GM10266 (cell line): ENCODE measurements around the gene SMAD4.
"Not testable (repeated sequence)": the region's sequence is repeated elsewhere in the genome, so short reads cannot be mapped to it uniquely, and the experiment has no call there.

Experiments used
- DNase-seq: peaks from one replicate; pipeline ENCODE4 v3.0.0; 2012; ENCODE audit errors: extremely low spot score
- TF ChIP-seq, protein P1 (sequence below): IDR thresholded peaks from 2 replicates; pipeline ENCODE4 v1.5.1; 2012; ENCODE audit warnings: mild to moderate bottlenecking, low read depth; ENCODE audit not compliant: control insufficient read depth, insufficient read depth; ENCODE audit errors: missing control alignments

Gene SMAD4

DNA sequence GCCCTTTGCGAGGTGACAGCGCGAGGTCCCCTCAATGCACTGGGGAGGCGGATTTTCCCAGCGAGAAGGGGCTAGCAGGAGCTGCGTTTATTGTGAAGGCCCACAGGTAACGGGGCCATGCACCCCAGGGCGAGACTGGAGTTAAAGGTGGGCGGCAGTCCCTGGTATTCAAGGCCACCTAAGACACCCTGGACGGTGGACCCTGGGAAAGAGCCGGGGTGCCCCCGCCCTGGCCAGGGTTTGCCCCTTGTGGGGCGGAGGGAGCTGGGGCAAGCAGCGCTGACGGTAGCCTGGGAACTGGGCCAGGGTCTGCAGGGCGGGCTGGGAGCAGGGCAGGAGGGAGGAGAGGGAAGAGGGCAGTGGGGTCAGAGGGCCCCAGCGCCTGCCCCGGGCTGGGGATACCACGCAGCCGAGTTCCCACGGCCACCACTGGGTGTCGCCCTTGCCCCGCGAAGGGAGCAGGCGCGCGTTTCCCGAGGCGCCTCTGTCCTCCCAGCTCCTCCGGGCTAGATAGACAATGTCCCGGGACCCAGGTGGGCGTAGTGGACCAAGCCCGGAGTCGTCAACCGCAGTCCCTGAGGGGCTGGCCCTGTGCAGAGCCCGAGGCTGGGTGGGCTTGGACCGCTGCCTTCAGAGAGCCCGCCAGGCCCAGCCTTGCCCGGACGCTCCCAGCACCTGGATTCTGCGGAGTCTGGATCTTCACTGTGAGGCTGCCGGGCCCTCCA is 80.2 kb downstream of the SMAD4 start:
- peak; percentile 86 for DNase-seq

DNA sequence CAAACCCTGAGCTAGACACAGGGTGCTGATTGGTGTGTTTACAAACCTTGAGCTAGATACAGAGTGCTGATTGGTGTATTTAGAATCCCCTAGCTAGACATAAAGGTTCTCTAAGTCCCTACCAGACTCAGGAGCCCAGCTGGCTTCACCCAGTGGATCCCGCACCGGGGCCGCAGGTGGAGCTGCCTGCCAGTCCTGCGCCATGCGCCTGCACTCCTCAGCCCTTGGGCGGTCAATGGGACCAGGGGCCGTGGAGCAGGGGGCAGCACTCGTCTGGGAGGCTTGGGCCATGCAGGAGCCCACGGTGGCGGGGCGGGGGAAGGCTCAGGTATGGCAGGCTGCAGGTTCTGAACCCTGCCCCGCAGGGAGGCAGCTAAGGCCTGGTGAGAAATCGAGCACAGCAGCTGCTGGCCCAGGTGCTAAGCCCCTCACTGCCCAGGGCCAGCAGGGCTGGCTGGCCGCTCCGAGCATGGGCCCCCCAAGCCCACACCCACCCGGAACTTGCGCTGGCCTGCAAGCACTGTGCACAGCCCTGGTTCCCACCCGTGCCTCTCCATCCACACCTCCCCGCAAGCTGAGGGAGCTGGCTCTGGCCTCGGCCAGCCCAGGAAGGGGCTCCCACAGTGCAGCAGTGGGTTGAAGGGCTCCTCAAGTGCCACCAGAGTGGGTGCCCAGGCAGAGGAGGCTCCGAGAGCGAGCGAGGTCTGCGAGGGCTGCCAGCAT is 81.8 kb downstream of the SMAD4 start:
- DNase-seq, result not testable (repeated sequence)

More for the DNA sequence above, 80.2 kb downstream of the SMAD4 start:
- TF ChIP-seq, protein P1, sequence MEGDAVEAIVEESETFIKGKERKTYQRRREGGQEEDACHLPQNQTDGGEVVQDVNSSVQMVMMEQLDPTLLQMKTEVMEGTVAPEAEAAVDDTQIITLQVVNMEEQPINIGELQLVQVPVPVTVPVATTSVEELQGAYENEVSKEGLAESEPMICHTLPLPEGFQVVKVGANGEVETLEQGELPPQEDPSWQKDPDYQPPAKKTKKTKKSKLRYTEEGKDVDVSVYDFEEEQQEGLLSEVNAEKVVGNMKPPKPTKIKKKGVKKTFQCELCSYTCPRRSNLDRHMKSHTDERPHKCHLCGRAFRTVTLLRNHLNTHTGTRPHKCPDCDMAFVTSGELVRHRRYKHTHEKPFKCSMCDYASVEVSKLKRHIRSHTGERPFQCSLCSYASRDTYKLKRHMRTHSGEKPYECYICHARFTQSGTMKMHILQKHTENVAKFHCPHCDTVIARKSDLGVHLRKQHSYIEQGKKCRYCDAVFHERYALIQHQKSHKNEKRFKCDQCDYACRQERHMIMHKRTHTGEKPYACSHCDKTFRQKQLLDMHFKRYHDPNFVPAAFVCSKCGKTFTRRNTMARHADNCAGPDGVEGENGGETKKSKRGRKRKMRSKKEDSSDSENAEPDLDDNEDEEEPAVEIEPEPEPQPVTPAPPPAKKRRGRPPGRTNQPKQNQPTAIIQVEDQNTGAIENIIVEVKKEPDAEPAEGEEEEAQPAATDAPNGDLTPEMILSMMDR, result peak; percentile 92

DNA sequence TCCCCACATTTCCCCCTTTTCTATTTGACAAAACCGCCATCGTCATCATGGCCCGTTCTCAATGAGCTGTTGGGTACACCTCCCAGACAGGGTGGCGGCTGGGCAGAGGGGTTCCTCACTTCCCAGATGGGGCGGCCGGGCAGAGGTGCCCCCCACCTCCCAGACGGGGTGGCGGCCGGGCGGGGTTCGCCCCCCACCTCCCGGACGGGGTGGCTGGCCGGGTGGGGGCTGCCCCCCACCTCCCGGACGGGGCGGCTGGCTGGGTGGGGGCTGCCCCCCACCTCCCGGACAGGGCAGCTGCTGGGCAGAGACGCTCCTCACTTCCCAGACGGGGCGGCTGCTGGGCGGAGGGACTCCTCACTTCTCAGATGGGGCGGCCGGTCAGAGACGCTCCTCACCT is 87.0 kb downstream of the SMAD4 start:
- DNase-seq, result not testable (repeated sequence)

DNA sequence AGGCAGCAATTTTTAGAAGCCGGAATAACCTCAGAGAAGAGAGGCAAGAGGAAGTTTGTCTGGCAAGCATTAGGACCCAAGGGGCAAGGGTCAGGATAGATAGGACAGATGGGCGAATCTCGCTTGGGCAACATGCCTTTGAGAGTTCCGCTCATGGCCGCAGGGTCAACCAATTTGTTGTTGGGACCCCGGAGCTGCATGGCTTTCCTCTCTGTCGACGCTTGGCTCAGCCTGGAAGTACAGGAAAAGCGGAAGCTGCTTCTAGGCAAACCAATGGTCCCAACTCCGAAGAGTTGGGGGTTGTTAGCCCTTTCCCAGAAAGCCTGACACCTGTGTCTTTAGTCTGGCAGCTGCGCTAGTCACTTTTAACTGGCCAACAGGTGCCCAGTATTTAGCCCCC is 89.5 kb downstream of the SMAD4 start:
- not testable (repeated sequence) for DNase-seq

DNA sequence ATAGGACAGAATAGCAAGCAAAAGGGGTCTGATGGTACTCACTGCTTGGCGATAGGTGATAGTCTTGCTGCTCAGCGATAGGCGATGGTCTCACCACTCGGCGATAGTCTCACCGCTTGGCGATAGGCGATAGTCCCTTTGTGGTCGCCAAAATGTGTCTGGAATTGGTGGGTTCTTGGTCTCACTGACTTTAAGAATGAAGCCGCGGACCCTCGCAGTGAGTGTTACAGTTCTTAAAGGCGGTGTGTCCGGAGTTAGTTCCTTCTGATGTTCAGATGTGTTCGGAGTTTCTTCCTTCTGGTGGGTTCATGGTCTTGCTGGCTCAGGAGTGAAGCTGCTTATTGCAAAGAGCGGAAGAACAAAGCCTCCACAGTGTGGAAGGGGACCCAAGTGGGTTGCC is 90.0 kb downstream of the SMAD4 start:
- not testable (repeated sequence) for DNase-seq

DNA sequence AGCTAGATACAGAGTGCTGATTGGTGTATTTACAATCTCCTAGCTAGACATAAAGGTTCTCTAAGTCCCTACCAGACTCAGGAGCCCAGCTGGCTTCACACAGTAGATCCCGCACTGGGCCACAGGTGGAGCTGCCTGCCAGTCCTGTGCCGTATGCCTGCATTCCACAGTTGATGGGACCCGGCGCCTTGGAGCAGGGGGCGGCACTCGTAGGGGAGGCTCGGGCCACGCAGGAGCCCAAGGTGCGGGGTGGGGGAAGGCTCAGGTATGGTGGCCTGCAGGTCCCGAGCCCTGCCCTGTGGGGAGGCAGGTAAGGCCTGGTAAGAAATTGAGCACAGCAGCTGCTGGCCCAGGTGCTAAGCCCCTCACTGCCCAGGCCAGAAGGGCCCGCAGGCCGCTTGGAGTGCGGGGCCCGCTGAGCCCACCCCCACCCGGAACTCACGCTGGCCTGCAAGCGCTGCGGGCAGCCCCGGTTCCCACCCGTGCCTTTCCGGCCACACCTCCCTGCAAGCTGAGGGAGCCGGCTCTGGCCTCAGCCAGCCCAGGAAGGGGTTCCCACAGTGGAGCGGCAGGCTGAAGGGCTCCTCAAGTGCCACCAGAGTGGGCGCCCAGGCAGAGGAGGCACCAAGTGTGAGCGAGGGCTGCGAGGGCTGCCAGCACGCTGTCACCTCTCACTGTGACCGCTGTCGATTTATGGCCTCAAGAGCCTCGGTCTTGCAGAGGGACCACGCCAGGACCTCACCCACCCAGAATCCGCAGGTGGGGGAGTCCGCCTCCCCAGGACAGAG is 91.0 kb downstream of the SMAD4 start:
- no peak for DNase-seq
- TF ChIP-seq, protein P1, result no peak

DNA sequence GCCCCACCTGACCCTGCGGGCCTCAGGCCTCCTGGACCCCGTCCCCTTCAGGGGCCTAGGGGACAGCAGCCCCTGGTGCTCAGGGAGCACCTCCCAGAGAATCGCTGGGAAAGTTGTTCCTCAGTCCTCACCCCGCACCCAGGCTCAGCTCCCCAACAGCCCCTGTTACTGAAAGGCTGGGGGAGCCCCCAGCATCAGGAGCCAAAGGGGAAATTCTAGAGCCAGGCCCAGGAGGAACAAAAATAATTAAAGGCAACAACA is 91.5 kb downstream of the SMAD4 start:
- TF ChIP-seq, protein P1, result no peak
- no peak for DNase-seq

DNA sequence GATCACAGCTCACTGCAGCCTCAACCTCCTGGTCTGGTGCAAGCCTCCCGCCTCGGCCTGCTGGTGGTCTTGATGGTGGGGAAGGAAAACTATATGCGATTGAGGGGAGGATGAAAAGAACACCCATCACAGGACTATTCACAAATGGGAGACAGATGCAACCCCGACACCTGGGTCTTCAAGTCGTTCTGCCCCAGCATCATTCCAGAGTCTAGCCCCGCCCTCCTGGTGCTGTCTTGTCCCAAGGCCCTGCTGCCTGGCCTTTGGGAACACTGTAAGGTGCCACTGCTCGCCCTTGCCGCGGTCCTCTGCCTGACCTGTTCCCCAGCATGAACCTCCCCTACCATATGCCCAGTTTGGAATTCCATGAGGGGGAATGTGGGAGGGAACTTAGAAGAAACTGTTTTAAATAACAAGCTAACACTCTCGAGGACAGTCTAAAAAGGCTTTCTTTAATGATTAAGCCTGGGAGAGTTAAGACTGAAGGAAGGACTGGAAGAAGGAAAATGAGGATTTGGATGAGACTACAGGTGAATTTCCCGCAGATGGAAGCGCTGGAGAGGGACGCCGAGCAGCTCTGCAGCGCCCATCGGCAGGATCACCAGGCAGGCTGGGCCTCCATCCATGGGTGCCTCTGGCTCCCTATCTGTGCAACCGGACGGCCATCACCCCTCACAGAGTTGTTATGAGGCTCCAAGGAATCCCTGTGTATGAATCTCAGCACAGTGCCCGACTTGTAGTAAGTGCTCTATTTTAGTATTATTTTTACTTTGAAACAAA is 92.4 kb downstream of the SMAD4 start:
- no peak for DNase-seq
- TF ChIP-seq, protein P1, result no peak

DNA sequence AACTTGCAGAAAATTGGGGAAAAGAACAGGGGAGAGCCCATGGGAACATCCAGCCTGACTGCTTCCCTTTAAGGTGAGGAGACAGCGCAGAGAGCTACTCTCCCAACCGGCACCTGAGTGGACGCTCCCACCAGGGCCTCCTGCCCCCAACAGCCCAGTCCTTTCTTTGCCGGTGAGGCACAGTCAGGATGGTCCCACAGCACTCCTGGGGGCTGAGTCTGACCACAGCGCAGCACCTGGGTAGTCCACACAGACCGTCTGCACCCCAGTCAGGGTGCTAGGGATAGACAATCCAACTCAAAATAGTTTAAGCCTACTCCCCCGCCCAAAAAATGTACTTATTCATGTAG is 93.0 kb downstream of the SMAD4 start:
- TF ChIP-seq, protein P1, result no peak
- DNase-seq, result no peak
